GM18873 (cell line): ENCODE data around the gene OR1K1.
A peak's percentile ranks its signal among the peaks of the same experiment; 100 is the strongest.
"Not testable (repeated sequence)": the region's sequence is repeated elsewhere in the genome, so short reads cannot be mapped to it uniquely, and the experiment has no call there.

Experiments used
- ATAC-seq: cut with Tn5 transposase; IDR thresholded peaks from one replicate; pipeline ENCODE4 v1.9.1; 2021; ENCODE audit warnings: mild to moderate bottlenecking, moderate library complexity, moderate number of reproducible peaks; ENCODE audit not compliant: unreplicated experiment, low FRiP score

Gene OR1K1

GRCh38 chr9:122810306-122810946 lies 10.5 kb downstream of the OR1K1 start:
- no peak for ATAC-seq

GRCh38 chr9:122812736-122813135 lies 12.8 kb downstream of the OR1K1 start:
- ATAC-seq = no peak

- no peak for ATAC-seq
Observed at GRCh38 chr9:122814545-122814944, 14.6 kb downstream of the OR1K1 start.

GRCh38 chr9:122815544-122815943 lies 15.6 kb downstream of the OR1K1 start:
- no peak for ATAC-seq

GRCh38 chr9:122816163-122816867 lies 16.4 kb downstream of the OR1K1 start:
- no peak for ATAC-seq

- ATAC-seq = no peak
Observed at GRCh38 chr9:122819326-122819725, 19.4 kb downstream of the OR1K1 start.

- ATAC-seq = no peak
Observed at GRCh38 chr9:122819791-122820489, 20.0 kb downstream of the OR1K1 start.

GRCh38 chr9:122820490-122820845 lies 20.5 kb downstream of the OR1K1 start:
- no peak for ATAC-seq

- ATAC-seq = no peak
Observed at GRCh38 chr9:122821278-122821943, 21.5 kb downstream of the OR1K1 start.

- no peak for ATAC-seq
Observed at GRCh38 chr9:122822056-122822455, 22.1 kb downstream of the OR1K1 start.

GRCh38 chr9:122822938-122823337 lies 23.0 kb downstream of the OR1K1 start:
- no peak for ATAC-seq

GRCh38 chr9:122827761-122828093 lies 27.8 kb downstream of the OR1K1 start:
- ATAC-seq = peak; percentile 8

- ATAC-seq = not testable (repeated sequence)
Observed at GRCh38 chr9:122828965-122829284, 29.0 kb downstream of the OR1K1 start.

GRCh38 chr9:122832194-122832593 lies 32.3 kb downstream of the OR1K1 start:
- ATAC-seq = no peak

GRCh38 chr9:122835313-122835731 lies 35.4 kb downstream of the OR1K1 start:
- no peak for ATAC-seq

- ATAC-seq = no peak
Observed at GRCh38 chr9:122837266-122837850, 37.4 kb downstream of the OR1K1 start.

GRCh38 chr9:122838441-122838840 lies 38.5 kb downstream of the OR1K1 start:
- not testable (repeated sequence) for ATAC-seq

- no peak for ATAC-seq
Observed at GRCh38 chr9:122841501-122841900, 41.6 kb downstream of the OR1K1 start.

GRCh38 chr9:122844137-122844536 lies 44.2 kb downstream of the OR1K1 start:
- ATAC-seq = no peak

GRCh38 chr9:122845116-122845515 lies 45.2 kb downstream of the OR1K1 start:
- no peak for ATAC-seq

- no peak for ATAC-seq
Observed at GRCh38 chr9:122846371-122846940, 46.5 kb downstream of the OR1K1 start.
